ENCODE measurements around the gene GLRX5.

DNA sequence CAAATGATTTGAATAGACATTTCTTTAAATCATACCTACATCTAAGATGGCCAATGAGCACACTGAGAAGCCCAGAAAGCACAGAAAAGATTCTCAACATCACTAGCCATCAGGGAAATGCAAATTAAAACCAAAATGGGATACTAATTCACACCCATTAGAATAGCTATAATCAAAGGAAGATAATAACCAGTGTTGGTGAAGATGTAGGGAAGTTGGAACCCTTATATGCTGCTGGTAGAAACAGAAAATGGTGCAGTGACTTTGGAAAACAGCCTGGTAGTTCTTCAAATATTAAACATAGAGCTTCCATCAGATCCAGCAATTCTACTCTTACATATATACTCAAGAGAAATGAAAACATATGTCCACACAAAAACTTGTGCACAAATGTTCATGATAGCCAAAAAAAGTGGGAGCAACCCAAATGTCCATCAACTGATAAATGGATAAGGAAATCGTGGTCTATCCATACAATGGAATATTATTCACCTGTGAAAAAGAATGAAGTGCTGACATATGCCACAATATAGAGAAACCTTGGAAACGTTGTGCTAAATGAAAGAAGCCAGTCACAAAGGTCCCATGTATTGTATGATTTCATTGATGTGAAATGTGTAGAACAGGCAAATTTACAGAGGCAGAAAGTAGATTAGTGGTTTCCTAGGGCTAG, 42.8 kb upstream of the GLRX5 start:
- TF ChIP-seq, protein P1, sequence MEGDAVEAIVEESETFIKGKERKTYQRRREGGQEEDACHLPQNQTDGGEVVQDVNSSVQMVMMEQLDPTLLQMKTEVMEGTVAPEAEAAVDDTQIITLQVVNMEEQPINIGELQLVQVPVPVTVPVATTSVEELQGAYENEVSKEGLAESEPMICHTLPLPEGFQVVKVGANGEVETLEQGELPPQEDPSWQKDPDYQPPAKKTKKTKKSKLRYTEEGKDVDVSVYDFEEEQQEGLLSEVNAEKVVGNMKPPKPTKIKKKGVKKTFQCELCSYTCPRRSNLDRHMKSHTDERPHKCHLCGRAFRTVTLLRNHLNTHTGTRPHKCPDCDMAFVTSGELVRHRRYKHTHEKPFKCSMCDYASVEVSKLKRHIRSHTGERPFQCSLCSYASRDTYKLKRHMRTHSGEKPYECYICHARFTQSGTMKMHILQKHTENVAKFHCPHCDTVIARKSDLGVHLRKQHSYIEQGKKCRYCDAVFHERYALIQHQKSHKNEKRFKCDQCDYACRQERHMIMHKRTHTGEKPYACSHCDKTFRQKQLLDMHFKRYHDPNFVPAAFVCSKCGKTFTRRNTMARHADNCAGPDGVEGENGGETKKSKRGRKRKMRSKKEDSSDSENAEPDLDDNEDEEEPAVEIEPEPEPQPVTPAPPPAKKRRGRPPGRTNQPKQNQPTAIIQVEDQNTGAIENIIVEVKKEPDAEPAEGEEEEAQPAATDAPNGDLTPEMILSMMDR (IDR thresholded peaks at IDR 0.05) = no peak
- TF ChIP-seq ZFX (IDR thresholded peaks at IDR 0.05; ENCODE audit: borderline replicate concordance) = no peak

Measured in 22Rv1 (cell line).